Measurements from ENCODE around the gene CDHR4.

The CDHR4 gene

GRCh38 chr3:49799105-49799504 is 568 bp downstream of the CDHR4 start:
- H3K36me3 ChIP-seq (ENCODE audit: control insufficient read depth, low read depth, low read length): no peaks in the 10 kb centered on the region
- H3K27ac ChIP-seq (ENCODE audit: low read length): no peak overlapping the region
- H3K27me3 ChIP-seq (ENCODE audit: control insufficient read depth, insufficient read depth, low read length): peaks cover 17% of the 10 kb centered on the region
- peaks cover 4% of the 10 kb centered on the region for H3K4me1 ChIP-seq (ENCODE audit: control insufficient read depth, low read depth, low read length)
- H3K4me3 ChIP-seq (ENCODE audit: low read length): no peak overlapping the region
- no peak overlapping the region for H3K9ac ChIP-seq (ENCODE audit: low read length)
- H3K9me3 ChIP-seq (ENCODE audit: control insufficient read depth, low read depth, low read length): no peaks in the 10 kb centered on the region

- Histone ChIP-seq H3K27me3 (ENCODE audit: control insufficient read depth, insufficient read depth, low read length) (no peaks in the 10 kb centered on the region), H3K4me3 (ENCODE audit: low read length) (no peak overlapping the region), H3K9ac (ENCODE audit: low read length) (no peak overlapping the region), H3K36me3 (ENCODE audit: control insufficient read depth, low read depth, low read length) (no peaks in the 10 kb centered on the region), H3K9me3 (ENCODE audit: control insufficient read depth, low read depth, low read length) (no peaks in the 10 kb centered on the region), H3K27ac (ENCODE audit: low read length) (no peak overlapping the region), H3K4me1 (ENCODE audit: control insufficient read depth, low read depth, low read length) (no peaks in the 10 kb centered on the region)
These were observed 4.5 kb downstream of the CDHR4 start for GRCh38 chr3:49794926-49795905.

- no peak overlapping the region for H3K4me3 ChIP-seq (ENCODE audit: low read length)
- H3K27me3 ChIP-seq (ENCODE audit: control insufficient read depth, insufficient read depth, low read length): no peaks in the 10 kb centered on the region
- H3K36me3 ChIP-seq (ENCODE audit: control insufficient read depth, low read depth, low read length): no peaks in the 10 kb centered on the region
- H3K9ac ChIP-seq (ENCODE audit: low read length): no peak overlapping the region
- no peaks in the 10 kb centered on the region for H3K4me1 ChIP-seq (ENCODE audit: control insufficient read depth, low read depth, low read length)
- no peaks in the 10 kb centered on the region for H3K9me3 ChIP-seq (ENCODE audit: control insufficient read depth, low read depth, low read length)
- no peak overlapping the region for H3K27ac ChIP-seq (ENCODE audit: low read length)
These were observed 5.2 kb downstream of the CDHR4 start for GRCh38 chr3:49794431-49794830.

GRCh38 chr3:49793486-49794085 is 6.1 kb downstream of the CDHR4 start:
- H3K4me1 ChIP-seq (ENCODE audit: control insufficient read depth, low read depth, low read length): no peaks in the 10 kb centered on the region
- no peak overlapping the region for H3K9ac ChIP-seq (ENCODE audit: low read length)
- no peaks in the 10 kb centered on the region for H3K27me3 ChIP-seq (ENCODE audit: control insufficient read depth, insufficient read depth, low read length)
- H3K36me3 ChIP-seq (ENCODE audit: control insufficient read depth, low read depth, low read length): no peaks in the 10 kb centered on the region
- no peak overlapping the region for H3K27ac ChIP-seq (ENCODE audit: low read length)
- no peak overlapping the region for H3K4me3 ChIP-seq (ENCODE audit: low read length)
- H3K9me3 ChIP-seq (ENCODE audit: control insufficient read depth, low read depth, low read length): no peaks in the 10 kb centered on the region

GRCh38 chr3:49792371-49793150 is 7.1 kb downstream of the CDHR4 start:
- H3K4me3 ChIP-seq (ENCODE audit: low read length): no peak overlapping the region
- no peaks in the 10 kb centered on the region for H3K4me1 ChIP-seq (ENCODE audit: control insufficient read depth, low read depth, low read length)
- H3K9me3 ChIP-seq (ENCODE audit: control insufficient read depth, low read depth, low read length): no peaks in the 10 kb centered on the region
- no peaks in the 10 kb centered on the region for H3K27me3 ChIP-seq (ENCODE audit: control insufficient read depth, insufficient read depth, low read length)
- H3K9ac ChIP-seq (ENCODE audit: low read length): no peak overlapping the region
- no peak overlapping the region for H3K27ac ChIP-seq (ENCODE audit: low read length)
- no peaks in the 10 kb centered on the region for H3K36me3 ChIP-seq (ENCODE audit: control insufficient read depth, low read depth, low read length)

GRCh38 chr3:49791571-49791970 is 8.1 kb downstream of the CDHR4 start:
- Histone ChIP-seq H3K9ac (ENCODE audit: low read length) (no peak overlapping the region), H3K27me3 (ENCODE audit: control insufficient read depth, insufficient read depth, low read length) (no peaks in the 10 kb centered on the region), H3K36me3 (ENCODE audit: control insufficient read depth, low read depth, low read length) (no peaks in the 10 kb centered on the region), H3K27ac (ENCODE audit: low read length) (no peak overlapping the region), H3K4me3 (ENCODE audit: low read length) (no peak overlapping the region), H3K4me1 (ENCODE audit: control insufficient read depth, low read depth, low read length) (peaks cover 5% of the 10 kb centered on the region), H3K9me3 (ENCODE audit: control insufficient read depth, low read depth, low read length) (no peaks in the 10 kb centered on the region)

- Histone ChIP-seq H3K27ac (ENCODE audit: low read length) (no peak overlapping the region), H3K36me3 (ENCODE audit: control insufficient read depth, low read depth, low read length) (no peaks in the 10 kb centered on the region)
These were observed 8.9 kb downstream of the CDHR4 start for GRCh38 chr3:49790626-49791411.

GRCh38 chr3:49788056-49788455 is 11.6 kb downstream of the CDHR4 start:
- no peaks in the 10 kb centered on the region for H3K27me3 ChIP-seq (ENCODE audit: control insufficient read depth, insufficient read depth, low read length)
- no peaks in the 10 kb centered on the region for H3K36me3 ChIP-seq (ENCODE audit: control insufficient read depth, low read depth, low read length)
- no peak overlapping the region for H3K9ac ChIP-seq (ENCODE audit: low read length)
- H3K9me3 ChIP-seq (ENCODE audit: control insufficient read depth, low read depth, low read length): no peaks in the 10 kb centered on the region
- peaks cover 5% of the 10 kb centered on the region for H3K4me1 ChIP-seq (ENCODE audit: control insufficient read depth, low read depth, low read length)
- H3K4me3 ChIP-seq (ENCODE audit: low read length): no peak overlapping the region
- H3K27ac ChIP-seq (ENCODE audit: low read length): no peak overlapping the region

More at GRCh38 chr3:49790626-49791411, 8.9 kb downstream of the CDHR4 start:
- no peaks in the 10 kb centered on the region for H3K9me3 ChIP-seq (ENCODE audit: control insufficient read depth, low read depth, low read length)
- peaks cover 5% of the 10 kb centered on the region for H3K4me1 ChIP-seq (ENCODE audit: control insufficient read depth, low read depth, low read length)
- H3K9ac ChIP-seq (ENCODE audit: low read length): no peak overlapping the region
- no peak overlapping the region for H3K4me3 ChIP-seq (ENCODE audit: low read length)
- H3K27me3 ChIP-seq (ENCODE audit: control insufficient read depth, insufficient read depth, low read length): no peaks in the 10 kb centered on the region

GRCh38 chr3:49787536-49787935 is 12.1 kb downstream of the CDHR4 start:
- Histone ChIP-seq H3K9ac (ENCODE audit: low read length) (no peak overlapping the region), H3K27me3 (ENCODE audit: control insufficient read depth, insufficient read depth, low read length) (no peaks in the 10 kb centered on the region), H3K9me3 (ENCODE audit: control insufficient read depth, low read depth, low read length) (no peaks in the 10 kb centered on the region), H3K36me3 (ENCODE audit: control insufficient read depth, low read depth, low read length) (no peaks in the 10 kb centered on the region), H3K4me3 (ENCODE audit: low read length) (no peak overlapping the region), H3K4me1 (ENCODE audit: control insufficient read depth, low read depth, low read length) (peaks cover 5% of the 10 kb centered on the region), H3K27ac (ENCODE audit: low read length) (no peak overlapping the region)

GRCh38 chr3:49787182-49787464 is 12.6 kb downstream of the CDHR4 start:
- Histone ChIP-seq H3K4me3 (ENCODE audit: low read length) (no peak overlapping the region), H3K9me3 (ENCODE audit: control insufficient read depth, low read depth, low read length) (no peaks in the 10 kb centered on the region), H3K9ac (ENCODE audit: low read length) (peak overlapping the region; percentile 44), H3K27ac (ENCODE audit: low read length) (no peak overlapping the region), H3K27me3 (ENCODE audit: control insufficient read depth, insufficient read depth, low read length) (no peaks in the 10 kb centered on the region), H3K4me1 (ENCODE audit: control insufficient read depth, low read depth, low read length) (peaks cover 5% of the 10 kb centered on the region), H3K36me3 (ENCODE audit: control insufficient read depth, low read depth, low read length) (no peaks in the 10 kb centered on the region)
